GM12892 (cell line): ENCODE data around the gene EIF2B1.

Experiments used
- POLR2A ChIP-seq: IDR thresholded peaks from 2 replicates; pipeline ENCODE4 v1.6.1; 2011; ENCODE audit warnings: low read depth, low read length, control low read depth
- POLR2AphosphoS5 ChIP-seq: IDR thresholded peaks from 2 replicates; pipeline ENCODE4 v1.6.1; 2011; ENCODE audit warnings: low read depth, low read length, control low read depth
- TAF1 ChIP-seq: IDR thresholded peaks from 2 replicates; pipeline ENCODE4 v1.6.1; 2011; ENCODE audit warnings: low read depth, mild to moderate bottlenecking, control low read depth, low read length, borderline replicate concordance

GRCh38 chr12:123671876-123672275, 38.4 kb upstream of the EIF2B1 start:
- no peak for TF ChIP-seq POLR2A
- no peak for TF ChIP-seq POLR2AphosphoS5
- TF ChIP-seq TAF1: no peak
